ENCODE data around the gene TOMM6.
"Not testable (repeated sequence)": the region's sequence is repeated elsewhere in the genome, so short reads cannot be mapped to it uniquely, and the experiment has no call there.

TOMM6 gene

GRCh38 chr6:41757931-41758640 lies 29.4 kb upstream of the TOMM6 start:
- H3K9me3 ChIP-seq, result no peaks in the 10 kb centered on the region
- H3K27ac ChIP-seq, result no peak overlapping the region
- no peak overlapping the region for H3K4me3 ChIP-seq (ENCODE audit: low read depth in 1 of 2, low read length in 1 of 2)
- TF ChIP-seq, protein P1, sequence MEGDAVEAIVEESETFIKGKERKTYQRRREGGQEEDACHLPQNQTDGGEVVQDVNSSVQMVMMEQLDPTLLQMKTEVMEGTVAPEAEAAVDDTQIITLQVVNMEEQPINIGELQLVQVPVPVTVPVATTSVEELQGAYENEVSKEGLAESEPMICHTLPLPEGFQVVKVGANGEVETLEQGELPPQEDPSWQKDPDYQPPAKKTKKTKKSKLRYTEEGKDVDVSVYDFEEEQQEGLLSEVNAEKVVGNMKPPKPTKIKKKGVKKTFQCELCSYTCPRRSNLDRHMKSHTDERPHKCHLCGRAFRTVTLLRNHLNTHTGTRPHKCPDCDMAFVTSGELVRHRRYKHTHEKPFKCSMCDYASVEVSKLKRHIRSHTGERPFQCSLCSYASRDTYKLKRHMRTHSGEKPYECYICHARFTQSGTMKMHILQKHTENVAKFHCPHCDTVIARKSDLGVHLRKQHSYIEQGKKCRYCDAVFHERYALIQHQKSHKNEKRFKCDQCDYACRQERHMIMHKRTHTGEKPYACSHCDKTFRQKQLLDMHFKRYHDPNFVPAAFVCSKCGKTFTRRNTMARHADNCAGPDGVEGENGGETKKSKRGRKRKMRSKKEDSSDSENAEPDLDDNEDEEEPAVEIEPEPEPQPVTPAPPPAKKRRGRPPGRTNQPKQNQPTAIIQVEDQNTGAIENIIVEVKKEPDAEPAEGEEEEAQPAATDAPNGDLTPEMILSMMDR (IDR thresholded peaks at IDR 0.05), result no peak
- no peaks in the 10 kb centered on the region for H3K36me3 ChIP-seq
- peaks cover 11% of the 10 kb centered on the region for H3K27me3 ChIP-seq
- no peaks in the 10 kb centered on the region for H3K4me1 ChIP-seq (ENCODE audit: control insufficient read depth in 1 of 2, insufficient read depth in 1 of 2, low read depth in 1 of 2, low read length in 1 of 2)

DNA sequence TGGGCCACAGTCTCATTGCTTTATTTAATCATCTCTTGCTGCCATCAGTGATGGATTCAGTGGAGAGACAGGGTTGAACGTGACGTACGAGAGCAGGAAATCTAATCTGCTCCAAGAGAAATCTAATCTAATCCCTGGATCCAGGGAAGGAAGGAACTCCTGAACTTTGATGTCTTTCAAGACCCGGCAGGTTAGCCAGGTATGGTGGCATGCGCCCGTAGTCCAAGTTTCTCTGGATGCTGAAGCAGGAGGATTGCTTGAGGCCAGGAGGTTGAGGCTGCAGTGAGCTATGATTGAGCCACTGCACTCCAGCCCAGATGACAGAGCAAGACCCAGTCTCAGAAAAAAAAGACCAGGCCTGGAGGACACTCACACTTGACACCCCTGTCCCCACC lies 28.9 kb upstream of the TOMM6 start:
- H3K4me1 ChIP-seq (ENCODE audit: control insufficient read depth in 1 of 2, insufficient read depth in 1 of 2, low read depth in 1 of 2, low read length in 1 of 2), result no peaks in the 10 kb centered on the region
- no peak overlapping the region for H3K4me3 ChIP-seq (ENCODE audit: low read depth in 1 of 2, low read length in 1 of 2)
- TF ChIP-seq, protein P1 (IDR thresholded peaks at IDR 0.05), result no peak
- H3K36me3 ChIP-seq, result no peaks in the 10 kb centered on the region
- H3K27me3 ChIP-seq, result peaks cover 6% of the 10 kb centered on the region
- no peak overlapping the region for H3K27ac ChIP-seq
- no peaks in the 10 kb centered on the region for H3K9me3 ChIP-seq

DNA sequence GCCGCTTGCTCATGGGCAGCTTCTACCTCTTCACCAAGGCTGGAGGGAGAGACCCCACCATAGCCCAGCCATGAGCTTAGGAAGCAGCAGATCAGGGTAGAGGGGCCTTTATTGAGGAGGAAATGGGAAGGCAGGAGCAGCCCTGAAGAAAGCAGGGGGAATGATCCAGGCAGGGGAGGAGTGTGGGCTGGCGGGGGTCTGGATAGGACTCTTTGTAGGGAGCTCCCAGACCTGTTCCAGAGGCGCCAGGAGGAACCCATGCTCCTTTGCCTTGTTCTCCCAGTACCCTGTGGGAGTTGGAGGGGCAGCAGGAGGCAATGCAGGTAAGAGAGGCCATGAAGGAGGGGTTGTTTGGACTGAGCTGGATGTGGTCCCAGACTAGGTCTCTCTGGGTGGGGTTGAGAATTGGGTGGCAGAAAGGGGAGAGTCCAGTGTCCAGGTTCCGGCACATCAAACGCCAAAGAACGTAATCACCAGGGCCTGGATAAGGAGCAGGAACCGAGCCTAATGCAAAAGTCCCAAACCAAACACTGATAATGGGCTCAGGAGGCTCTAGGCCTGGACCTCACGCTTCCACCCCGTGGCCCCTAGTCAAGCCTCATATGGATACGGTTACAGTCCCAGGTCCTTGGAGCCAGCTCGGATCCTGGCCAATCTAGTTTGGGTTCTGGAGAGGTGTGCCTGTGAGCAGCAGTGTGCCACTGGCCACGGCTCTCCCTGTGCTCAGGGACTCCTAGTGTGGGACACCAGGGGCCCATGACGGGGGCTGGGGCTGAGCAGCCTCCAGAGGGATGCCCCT lies 28.2 kb upstream of the TOMM6 start:
- Histone ChIP-seq H3K4me3 (ENCODE audit: low read depth in 1 of 2, low read length in 1 of 2) (no peak overlapping the region), H3K27me3 (no peaks in the 10 kb centered on the region), H3K4me1 (ENCODE audit: control insufficient read depth in 1 of 2, insufficient read depth in 1 of 2, low read depth in 1 of 2, low read length in 1 of 2) (no peaks in the 10 kb centered on the region), H3K27ac (no peak overlapping the region), H3K9me3 (no peaks in the 10 kb centered on the region), H3K36me3 (no peaks in the 10 kb centered on the region)
- TF ChIP-seq, protein P1 (IDR thresholded peaks at IDR 0.05), result no peak

DNA sequence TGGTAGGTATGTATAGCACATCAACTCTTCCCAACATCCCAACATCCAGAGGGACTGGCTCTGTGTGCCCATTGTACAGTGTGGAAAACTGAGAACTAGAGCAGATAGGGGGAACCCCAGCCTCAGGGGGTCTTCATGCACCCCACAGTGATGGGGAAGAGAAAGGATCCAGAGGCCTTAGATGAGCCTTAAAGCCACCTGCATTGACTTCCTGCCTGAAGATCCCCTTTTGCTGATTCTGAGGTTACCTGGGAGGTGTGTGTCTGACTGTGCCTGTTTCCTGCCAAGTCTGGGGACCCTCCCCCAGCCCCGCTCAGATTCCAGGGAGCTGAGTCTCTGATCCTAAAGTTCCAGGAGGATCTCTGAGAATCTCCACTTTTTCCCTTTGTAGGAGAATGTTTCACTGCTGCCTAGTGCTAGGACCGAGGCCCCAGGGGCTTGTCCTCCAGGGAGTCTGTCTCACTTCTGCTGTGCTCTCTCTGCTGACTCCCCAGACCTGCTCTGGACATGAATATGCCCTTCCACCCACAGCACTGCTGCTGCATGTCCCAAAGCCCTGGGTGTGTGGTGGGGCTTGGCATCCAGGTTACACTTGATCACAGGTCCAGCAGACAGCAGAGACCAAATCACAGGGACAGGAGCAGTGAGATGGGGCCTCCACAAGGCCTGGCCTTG lies 27.5 kb upstream of the TOMM6 start:
- Histone ChIP-seq H3K27me3 (no peaks in the 10 kb centered on the region), H3K4me3 (ENCODE audit: low read depth in 1 of 2, low read length in 1 of 2) (no peak overlapping the region), H3K27ac (no peak overlapping the region), H3K9me3 (no peaks in the 10 kb centered on the region), H3K36me3 (no peaks in the 10 kb centered on the region), H3K4me1 (ENCODE audit: control insufficient read depth in 1 of 2, insufficient read depth in 1 of 2, low read depth in 1 of 2, low read length in 1 of 2) (no peaks in the 10 kb centered on the region)
- TF ChIP-seq, protein P1 (IDR thresholded peaks at IDR 0.05), result no peak

DNA sequence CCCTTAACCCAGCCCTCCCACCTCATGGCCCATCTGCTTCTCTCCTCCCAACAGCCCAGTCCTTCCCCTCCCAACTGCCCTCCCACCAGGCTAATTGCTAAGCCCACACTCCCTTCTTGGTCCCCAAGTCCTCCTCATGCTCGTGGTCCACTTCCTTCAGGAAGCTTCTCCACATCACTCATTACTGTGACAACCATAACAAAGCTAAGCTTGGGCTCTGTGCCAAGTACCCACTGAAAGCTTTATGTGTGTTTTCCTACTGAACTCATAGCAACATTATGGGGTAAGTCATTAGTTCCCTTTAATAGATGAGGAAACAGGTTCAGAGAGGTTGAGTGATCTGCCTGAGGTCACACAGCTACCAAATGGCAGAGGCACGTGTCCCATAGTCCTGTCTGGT lies 24.0 kb upstream of the TOMM6 start:
- Histone ChIP-seq H3K27me3 (no peaks in the 10 kb centered on the region), H3K36me3 (peaks cover 1% of the 10 kb centered on the region), H3K9me3 (no peaks in the 10 kb centered on the region), H3K4me3 (ENCODE audit: low read depth in 1 of 2, low read length in 1 of 2) (no peak overlapping the region), H3K4me1 (ENCODE audit: control insufficient read depth in 1 of 2, insufficient read depth in 1 of 2, low read depth in 1 of 2, low read length in 1 of 2) (no peaks in the 10 kb centered on the region), H3K27ac (no peak overlapping the region)
- TF ChIP-seq, protein P1 (IDR thresholded peaks at IDR 0.05), result no peak

GRCh38 chr6:41766043-41766664 lies 21.3 kb upstream of the TOMM6 start:
- H3K27ac ChIP-seq; H3K4me1 ChIP-seq (ENCODE audit: control insufficient read depth in 1 of 2, insufficient read depth in 1 of 2, low read depth in 1 of 2, low read length in 1 of 2); H3K4me3 ChIP-seq (ENCODE audit: low read depth in 1 of 2, low read length in 1 of 2); H3K9me3 ChIP-seq; H3K27me3 ChIP-seq: not testable (repeated sequence)
- H3K36me3 ChIP-seq, result peaks cover 22% of the 10 kb centered on the region

Data from neutrophil (primary cell).